Prostate gland (tissue), 2 donors: Measurements from ENCODE around the gene CDH24. TPM values are rescaled to one million over a fixed set of nuclear protein-coding genes. Genes with fewer than 3 reads are reported as not detected.
A peak's percentile ranks its signal among the peaks of the same experiment; 100 is the strongest.
"Not testable (repeated sequence)": the region's sequence is repeated elsewhere in the genome, so short reads cannot be mapped to it uniquely, and the experiment has no call there.

Experiments used
- DNase-seq: peaks from one replicate; pipeline ENCODE4 v3.0.0-alpha.2; 2019; ENCODE audit warnings: low spot score
- H3K27ac ChIP-seq, 2 donors: fragments of 200-600 bp; sonication (generic); 2 replicates each; pipeline ENCODE4 v1.5.1; 2017 to 2019
- H3K27me3 ChIP-seq: fragments of 200-600 bp; sonication (generic); replicated peaks from 2 replicates; pipeline ENCODE4 v1.5.1; 2019; ENCODE audit not compliant: insufficient read depth
- H3K36me3 ChIP-seq, 2 donors: fragments of 200-600 bp; sonication (generic); 1 replicate in 1 of 2; 2 replicates in 1 of 2; pipeline versions ENCODE4 v1.5.1 to v1.8.1; 2017 to 2019
- H3K4me1 ChIP-seq: fragments of 200-600 bp; sonication (generic); replicated peaks from 2 replicates; pipeline ENCODE4 v1.5.1; 2019
- H3K4me3 ChIP-seq, 2 donors: fragments of 200-600 bp; sonication (generic); 2 replicates each; pipeline ENCODE4 v1.5.1; 2017 to 2019
- H3K9me3 ChIP-seq: fragments of 200-600 bp; sonication (generic); 2 replicates; pipeline ENCODE4 v1.5.1; 2017
- CTCF ChIP-seq, 4 experiments: fragments of 200-600 bp in 2 of 4; fragments of 450-650 bp in 2 of 4; sonication (generic) in 2 of 4; IDR thresholded peaks; 1 replicate in 3 of 4; 2 replicates in 1 of 4; pipeline ENCODE4 v1.5.1; 2016 to 2019; ENCODE audit warnings: antibody characterized with exemption in 4 of 4, mild to moderate bottlenecking in 2 of 4, moderate library complexity in 2 of 4
- POLR2A ChIP-seq: fragments of 450-650 bp; IDR thresholded peaks from one replicate; pipeline ENCODE4 v1.6.1; 2016; ENCODE audit warnings: antibody characterized with exemption, mild to moderate bottlenecking
- POLR2AphosphoS5 ChIP-seq: sonication (generic); formaldehyde crosslinking; IDR thresholded peaks from one replicate; pipeline ENCODE4 v1.6.1; 2017; ENCODE audit warnings: antibody characterized with exemption
- WGBS: methylation state at CpG from one replicate; pipeline ENCODE4 v1.1.5; 2018; 5-methylcytosine and 5-hydroxymethylcytosine counted together
- intact Hi-C: fragments of 100-400 bp; cut with DNase I; formaldehyde crosslinking; loops from one replicate; pipeline ENCODE4 v1.14.2; 2022
- total RNA-seq, 2 donors: library from RNA; depleted of rRNA; stranded (reverse); fragments of >200 nt; gene quantifications; one replicate each; pipeline ENCODE4 v1.1.0, GENCODE V29; 2016

Gene CDH24
- total RNA-seq, 2 donors from 2014 or later, result 4.0 to 7.2 TPM

- H3K4me3 ChIP-seq, result no peak overlapping the region
- WGBS, result 81% methylated on average over 5 of the region's 5 CpGs
- TF ChIP-seq POLR2AphosphoS5, result no peak
- intact Hi-C loops, result no loop called here
- H3K36me3 ChIP-seq, result no peaks in the 10 kb centered on the region
- H3K27me3 ChIP-seq, result no peaks in the 10 kb centered on the region
- H3K27ac ChIP-seq, result no peak overlapping the region
- H3K4me1 ChIP-seq, result no peaks in the 10 kb centered on the region
- no peak for DNase-seq
- H3K9me3 ChIP-seq, result no peaks in the 10 kb centered on the region
These were observed 40.2 kb downstream of the CDH24 start for GRCh38 chr14:23017091-23017490.

- H3K36me3 ChIP-seq, result no peaks in the 10 kb centered on the region
- WGBS, result 94% methylated on average over 4 of the region's 4 CpGs
- no peaks in the 10 kb centered on the region for H3K27me3 ChIP-seq
- H3K9me3 ChIP-seq, result no peaks in the 10 kb centered on the region
- no peaks in the 10 kb centered on the region for H3K4me1 ChIP-seq
- H3K4me3 ChIP-seq, result no peak overlapping the region
- intact Hi-C loops, result no loop called here
- DNase-seq, result no peak
- TF ChIP-seq POLR2AphosphoS5 (no peak), CTCF (IDR thresholded peaks at IDR 0.05) (no peak), POLR2A (no peak)
- no peak overlapping the region for H3K27ac ChIP-seq
These were observed 41.7 kb downstream of the CDH24 start for GRCh38 chr14:23015618-23016017.

- intact Hi-C loops, H3K9me3 ChIP-seq, H3K27me3 ChIP-seq, H3K36me3 ChIP-seq, DNase-seq, H3K27ac ChIP-seq, H3K4me3 ChIP-seq, H3K4me1 ChIP-seq: not testable (repeated sequence)
- 87% methylated on average over 5 of the region's 5 CpGs for WGBS
These were observed 43.6 kb downstream of the CDH24 start for GRCh38 chr14:23013749-23014054.

GRCh38 chr14:23013054-23013748 lies 44.1 kb downstream of the CDH24 start:
- no peaks in the 10 kb centered on the region for H3K36me3 ChIP-seq
- WGBS, result 59% methylated on average over 6 of the region's 6 CpGs
- H3K27me3 ChIP-seq, result no peaks in the 10 kb centered on the region
- TF ChIP-seq CTCF (IDR thresholded peaks at IDR 0.05) (no peak), POLR2AphosphoS5 (no peak), POLR2A (no peak)
- no peaks in the 10 kb centered on the region for H3K9me3 ChIP-seq
- no peak overlapping the region for H3K4me3 ChIP-seq
- peaks cover 2% of the 10 kb centered on the region for H3K4me1 ChIP-seq
- no peak for DNase-seq
- no peak overlapping the region for H3K27ac ChIP-seq
- intact Hi-C loops, result no loop called here

GRCh38 chr14:23009939-23010726 lies 47.2 kb downstream of the CDH24 start, which contains the start of gene C14orf93:
Gene C14orf93, minus strand, starts transcription at chr14:23010143. Its CDS starts 11,120 bp downstream, at chr14:22999023.
- H3K27ac ChIP-seq, result peak within 1 kb of the TSS; percentile 82 to 85
- H3K27me3 ChIP-seq, result no peaks in the 10 kb centered on the region
- H3K36me3 ChIP-seq, result no peaks in the 10 kb centered on the region
- peak; percentile 82 for DNase-seq
- TF ChIP-seq POLR2AphosphoS5 (peak; percentile 65), CTCF (IDR thresholded peaks at IDR 0.05) (peak in 1 of 4 experiments; percentile 9), POLR2A (peak; percentile 47)
- no peaks in the 10 kb centered on the region for H3K9me3 ChIP-seq
- intact Hi-C loops, result no loop called here
- H3K4me1 ChIP-seq, result peaks cover 2% of the 10 kb centered on the region
- H3K4me3 ChIP-seq, result peak within 1 kb of the TSS; percentile 38 to 40
- 3% methylated on average over 40 of the region's 40 CpGs for WGBS
